Activated CD4-positive, alpha-beta T cell treated with anti-CD3 and anti-CD28 coated beads, Interleukin-2, amount 50 U/mL, for 1 hour (primary cell): Measurements from ENCODE around the gene PARL.

Experiments used
- DNase-seq: peaks from one replicate; pipeline ENCODE4 v3.0.0-alpha.2; 2020

Gene PARL

GRCh38 chr3:183845608-183846288, 38.9 kb downstream of the PARL start:
- no peak for DNase-seq

GRCh38 chr3:183845090-183845489, 39.6 kb downstream of the PARL start:
- DNase-seq = no peak

GRCh38 chr3:183844606-183845005, 40.1 kb downstream of the PARL start:
- DNase-seq = no peak

GRCh38 chr3:183839751-183840150, 44.9 kb downstream of the PARL start:
- no peak for DNase-seq

- DNase-seq = no peak
Measured at GRCh38 chr3:183837894-183838293, 46.8 kb downstream of the PARL start.

- DNase-seq = no peak
Measured at GRCh38 chr3:183837390-183837789, 47.3 kb downstream of the PARL start.

- no peak for DNase-seq
Measured at GRCh38 chr3:183833516-183833915, 51.2 kb downstream of the PARL start.

- DNase-seq = no peak
Measured at GRCh38 chr3:183830187-183830586, 54.5 kb downstream of the PARL start.

- DNase-seq = no peak
Measured at GRCh38 chr3:183829466-183829865, 55.2 kb downstream of the PARL start.

GRCh38 chr3:183828538-183828870, 56.2 kb downstream of the PARL start:
- no peak for DNase-seq

GRCh38 chr3:183827809-183828537, 56.7 kb downstream of the PARL start:
- DNase-seq = no peak

- DNase-seq = no peak
Measured at GRCh38 chr3:183826448-183827250, 58.0 kb downstream of the PARL start.

GRCh38 chr3:183825456-183826161, 59.1 kb downstream of the PARL start, which contains the start of gene MAP6D1:
Gene MAP6D1, minus strand, starts transcription at chr3:183825577. Its CDS starts 30 bp downstream, at chr3:183825547.
- peak; percentile 14 for DNase-seq

- DNase-seq = no peak
Measured at GRCh38 chr3:183824761-183825455, 59.8 kb downstream of the PARL start.

- no peak for DNase-seq
Measured at GRCh38 chr3:183823963-183824362, 60.7 kb downstream of the PARL start.

- DNase-seq = no peak
Measured at GRCh38 chr3:183822631-183823030, 62.0 kb downstream of the PARL start.

- DNase-seq = no peak
Measured at GRCh38 chr3:183819831-183820230, 64.8 kb downstream of the PARL start.

- no peak for DNase-seq
Measured at GRCh38 chr3:183818706-183819624, 65.7 kb downstream of the PARL start.

- no peak for DNase-seq
Measured at GRCh38 chr3:183818041-183818620, 66.5 kb downstream of the PARL start.

GRCh38 chr3:183817639-183818038, 67.0 kb downstream of the PARL start:
- no peak for DNase-seq
